ENCODE results near the gene CD2.

DNA sequence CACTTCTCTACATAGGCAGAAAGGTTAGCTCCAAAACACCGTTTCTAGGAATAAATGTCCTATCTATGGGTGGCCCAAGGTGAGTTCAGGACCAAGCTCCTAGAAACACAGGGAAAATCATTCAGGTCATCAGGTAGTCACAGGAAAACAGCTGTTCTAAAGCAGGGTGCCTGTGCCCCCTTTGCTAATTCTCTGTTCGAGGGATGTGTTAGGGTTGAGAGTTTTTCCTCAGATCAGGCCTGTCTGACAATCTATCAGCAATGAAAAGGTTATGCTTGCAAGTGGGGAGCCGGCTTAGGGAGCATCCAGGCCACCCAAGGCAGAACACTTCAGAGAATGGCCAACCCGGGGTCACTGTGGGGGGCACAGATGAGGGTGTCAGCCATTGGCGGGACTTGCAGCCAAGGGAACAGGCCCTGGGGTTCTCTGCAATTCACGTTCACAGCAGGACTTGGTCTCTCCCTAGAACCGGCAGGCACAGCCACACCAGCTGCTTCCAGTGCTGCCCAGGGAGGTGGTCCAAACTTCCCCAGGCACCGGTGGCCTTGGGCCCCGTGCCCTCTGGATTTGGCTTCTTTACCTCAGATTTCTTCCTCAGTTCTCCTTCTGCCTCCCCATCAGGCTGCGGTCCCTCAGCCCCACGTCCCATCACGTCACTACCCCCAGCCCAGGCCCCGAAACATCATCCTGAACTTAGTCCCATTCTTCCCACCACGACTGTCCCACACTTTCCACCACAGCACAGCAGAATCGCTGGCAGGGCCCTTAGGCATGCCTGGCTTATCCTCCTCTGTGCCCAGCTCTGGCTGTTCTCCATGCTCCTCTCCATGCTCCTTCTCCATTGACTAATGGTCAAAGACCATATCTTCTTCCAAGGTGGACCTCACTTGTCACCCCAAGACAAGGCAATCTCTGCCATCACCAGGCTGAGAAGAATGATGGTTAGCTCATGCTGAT is 11.0 kb downstream of the CD2 start:
- TF ChIP-seq EZH2 (IDR thresholded peaks at IDR 0.05; ENCODE audit: insufficient read depth, poor library complexity, severe bottlenecking): no peak
- TF ChIP-seq EZH2phosphoT487 (IDR thresholded peaks at IDR 0.05; ENCODE audit: insufficient read depth, low read depth): no peak

All from GM23248 (cell line).